ENCODE data around the gene NPTN. TPM values are rescaled to one million over a fixed set of nuclear protein-coding genes. Genes with fewer than 3 reads are reported as not detected.

The NPTN gene
- total RNA-seq, 4 donors from 2014 or later, result 66.6 to 94.3 (median 88.8) TPM

DNA sequence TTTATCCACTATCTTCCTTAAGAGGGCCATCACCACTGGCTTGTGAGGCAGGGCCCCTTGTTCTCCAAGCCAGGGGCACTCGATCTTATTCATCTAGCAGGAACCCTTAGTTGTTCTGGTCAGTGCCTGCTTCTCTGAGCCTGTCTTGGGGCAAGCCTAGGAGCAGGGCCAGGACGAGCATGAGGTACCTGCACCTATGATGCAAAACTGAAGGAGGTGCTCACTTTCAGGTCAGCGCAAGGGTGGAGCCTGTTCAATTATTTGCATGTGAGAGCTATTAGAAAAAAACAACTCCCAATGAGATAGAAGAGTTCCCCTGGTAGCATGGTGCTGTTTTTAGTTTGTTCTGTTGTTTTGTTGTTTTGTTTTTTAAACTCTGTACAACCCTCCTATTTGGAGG, 46.0 kb upstream of the NPTN start:
- TF ChIP-seq, protein P1, sequence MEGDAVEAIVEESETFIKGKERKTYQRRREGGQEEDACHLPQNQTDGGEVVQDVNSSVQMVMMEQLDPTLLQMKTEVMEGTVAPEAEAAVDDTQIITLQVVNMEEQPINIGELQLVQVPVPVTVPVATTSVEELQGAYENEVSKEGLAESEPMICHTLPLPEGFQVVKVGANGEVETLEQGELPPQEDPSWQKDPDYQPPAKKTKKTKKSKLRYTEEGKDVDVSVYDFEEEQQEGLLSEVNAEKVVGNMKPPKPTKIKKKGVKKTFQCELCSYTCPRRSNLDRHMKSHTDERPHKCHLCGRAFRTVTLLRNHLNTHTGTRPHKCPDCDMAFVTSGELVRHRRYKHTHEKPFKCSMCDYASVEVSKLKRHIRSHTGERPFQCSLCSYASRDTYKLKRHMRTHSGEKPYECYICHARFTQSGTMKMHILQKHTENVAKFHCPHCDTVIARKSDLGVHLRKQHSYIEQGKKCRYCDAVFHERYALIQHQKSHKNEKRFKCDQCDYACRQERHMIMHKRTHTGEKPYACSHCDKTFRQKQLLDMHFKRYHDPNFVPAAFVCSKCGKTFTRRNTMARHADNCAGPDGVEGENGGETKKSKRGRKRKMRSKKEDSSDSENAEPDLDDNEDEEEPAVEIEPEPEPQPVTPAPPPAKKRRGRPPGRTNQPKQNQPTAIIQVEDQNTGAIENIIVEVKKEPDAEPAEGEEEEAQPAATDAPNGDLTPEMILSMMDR (IDR thresholded peaks at IDR 0.05), result no peak
- DNase-seq (ENCODE audit: low spot score) (no peak), ATAC-seq (ENCODE audit: low FRiP score) (no peak)

DNA sequence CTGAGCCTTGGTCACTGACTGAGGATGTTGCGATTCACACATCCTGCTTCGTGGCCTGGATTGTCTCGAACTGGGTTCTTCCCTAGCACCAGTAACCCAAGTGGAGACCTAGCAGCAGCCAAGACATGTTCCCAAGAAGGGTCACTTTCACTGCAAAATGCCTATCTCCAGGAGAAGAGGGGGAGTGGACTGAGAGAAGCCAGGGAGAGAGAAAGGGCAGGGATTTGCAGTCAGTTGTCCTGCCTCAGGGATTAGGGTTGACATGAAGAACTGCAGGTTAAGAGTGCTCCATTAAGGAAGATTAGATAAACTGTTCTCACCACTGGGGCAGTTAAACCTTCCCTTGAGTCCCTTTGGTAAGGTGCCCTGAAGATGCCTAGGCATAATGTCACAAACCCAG, 45.3 kb upstream of the NPTN start:
- TF ChIP-seq, protein P1 (IDR thresholded peaks at IDR 0.05), result no peak
- no peak for ATAC-seq (ENCODE audit: low FRiP score)

DNA sequence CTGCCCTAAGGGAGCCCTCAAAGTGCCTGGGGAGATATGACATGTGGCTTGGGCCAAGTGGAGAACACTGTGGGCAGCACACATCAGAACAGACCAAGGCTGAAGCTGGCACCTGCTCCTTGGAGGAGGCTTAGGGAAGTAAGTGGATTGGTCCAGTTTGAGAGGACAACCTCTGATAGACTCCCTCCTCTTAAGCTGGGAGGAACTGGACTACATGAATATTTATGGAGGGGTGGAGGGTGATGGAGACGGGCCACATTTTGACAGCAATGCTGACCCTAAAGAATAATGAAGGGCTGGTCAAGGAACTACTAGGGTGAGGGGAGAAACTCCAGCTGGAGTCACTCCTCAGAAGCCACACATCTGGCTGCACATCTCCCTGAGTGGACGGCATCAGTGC, 44.5 kb upstream of the NPTN start:
- DNase-seq (ENCODE audit: low spot score) (no peak), ATAC-seq (ENCODE audit: low FRiP score) (no peak)
- TF ChIP-seq, protein P1 (IDR thresholded peaks at IDR 0.05), result no peak

More for the DNA sequence above, 45.3 kb upstream of the NPTN start:
- DNase-seq (ENCODE audit: low spot score), result no peak

DNA sequence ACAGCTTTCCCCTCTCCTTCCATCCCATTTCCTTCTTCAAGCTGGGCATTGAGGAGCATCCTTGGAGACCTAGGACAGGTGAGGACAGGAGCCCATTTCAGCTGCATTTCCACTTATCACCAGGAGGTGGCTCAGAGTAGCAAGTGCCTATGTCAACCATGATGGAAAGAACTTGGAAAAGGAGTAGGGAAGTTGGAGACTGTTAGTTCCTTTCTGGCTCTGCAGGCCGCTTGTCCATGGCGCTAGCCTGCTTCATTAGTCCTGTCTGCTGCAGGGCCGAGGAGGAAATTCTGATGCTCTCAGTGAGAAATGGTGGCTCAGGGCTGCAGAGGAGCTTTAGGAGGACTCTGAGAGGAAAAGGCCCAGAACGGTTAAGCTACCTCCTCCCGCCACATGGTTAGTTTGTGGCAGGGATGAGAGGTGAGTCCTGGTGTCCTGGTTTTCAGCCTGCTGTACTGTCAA, 44.0 kb upstream of the NPTN start:
- TF ChIP-seq, protein P1 (IDR thresholded peaks at IDR 0.05), result peak in 1 of 3 donors; percentile 88
- peak; percentile 75 for ATAC-seq (ENCODE audit: low FRiP score)
- peak; percentile 64 for DNase-seq (ENCODE audit: low spot score)

DNA sequence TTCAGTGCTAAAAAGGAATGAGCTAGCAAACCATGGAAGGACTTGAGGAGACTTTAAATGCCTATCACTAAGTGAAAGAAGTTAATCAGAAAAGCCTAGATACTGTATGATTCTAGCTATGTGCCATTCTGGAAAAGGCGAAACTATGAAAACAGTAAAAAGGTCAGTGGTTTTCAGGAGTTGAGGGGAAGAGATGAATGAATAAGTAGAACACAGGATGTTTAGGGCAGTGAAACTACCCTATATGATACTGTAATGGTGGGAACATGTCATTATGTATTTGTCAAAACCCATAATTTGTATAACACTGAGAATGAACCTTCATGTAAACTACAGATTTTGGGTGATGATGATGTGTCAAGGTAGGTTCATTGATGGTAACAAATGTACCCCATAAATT, 41.4 kb upstream of the NPTN start:
- DNase-seq (ENCODE audit: low spot score) (no peak), ATAC-seq (ENCODE audit: low FRiP score) (no peak)
- TF ChIP-seq, protein P1 (IDR thresholded peaks at IDR 0.05), result no peak

DNA sequence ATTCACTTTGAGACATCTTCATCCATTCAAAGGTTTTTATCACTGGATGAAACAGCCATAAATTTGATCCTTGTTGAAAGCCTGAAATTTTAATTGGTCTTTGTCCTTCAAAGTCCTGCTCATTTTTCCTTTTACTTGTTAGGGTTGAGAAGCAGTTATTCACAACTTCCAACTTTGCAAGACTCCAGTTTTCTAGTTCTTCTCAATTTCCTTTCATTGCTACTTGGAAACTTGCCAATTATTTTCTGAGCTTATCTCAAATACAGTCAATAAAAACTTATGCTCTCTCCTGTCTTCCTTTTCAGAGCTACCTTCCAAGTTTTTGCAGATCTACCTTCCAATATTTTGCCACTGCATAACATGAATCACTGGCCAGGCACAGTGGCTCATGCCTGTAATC, 27.3 kb upstream of the NPTN start:
- TF ChIP-seq, protein P1 (IDR thresholded peaks at IDR 0.05), result no peak
- ATAC-seq (ENCODE audit: low FRiP score) (no peak), DNase-seq (ENCODE audit: low spot score) (no peak)

DNA sequence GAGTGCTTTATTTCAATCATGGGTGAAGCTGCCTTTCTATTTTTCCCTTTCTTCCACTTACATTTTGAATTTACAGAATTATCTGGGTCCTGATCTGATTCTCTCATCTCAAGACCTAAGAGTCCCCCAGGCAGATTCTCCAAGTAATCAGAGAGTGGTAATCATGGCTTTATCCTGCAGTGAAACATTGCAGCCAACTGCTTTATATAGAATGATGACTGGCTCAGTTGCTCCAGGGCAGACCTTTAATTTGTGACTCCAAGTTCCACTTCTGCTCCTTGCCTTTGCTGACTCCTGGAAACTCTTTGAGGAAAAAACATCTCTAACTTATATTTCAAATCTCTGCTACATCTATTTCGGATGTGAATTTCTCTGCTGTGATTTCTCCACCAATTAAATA, 25.5 kb upstream of the NPTN start:
- ATAC-seq (ENCODE audit: low FRiP score) (no peak), DNase-seq (ENCODE audit: low spot score) (no peak)
- TF ChIP-seq, protein P1 (IDR thresholded peaks at IDR 0.05), result no peak
